Measurements from ENCODE around the gene ARHGAP42. TPM values are rescaled to one million over a fixed set of nuclear protein-coding genes. Genes with fewer than 3 reads are reported as not detected.

Gene ARHGAP42
- total RNA-seq, 1 experiment from 2014 or later: 7.1 TPM

DNA sequence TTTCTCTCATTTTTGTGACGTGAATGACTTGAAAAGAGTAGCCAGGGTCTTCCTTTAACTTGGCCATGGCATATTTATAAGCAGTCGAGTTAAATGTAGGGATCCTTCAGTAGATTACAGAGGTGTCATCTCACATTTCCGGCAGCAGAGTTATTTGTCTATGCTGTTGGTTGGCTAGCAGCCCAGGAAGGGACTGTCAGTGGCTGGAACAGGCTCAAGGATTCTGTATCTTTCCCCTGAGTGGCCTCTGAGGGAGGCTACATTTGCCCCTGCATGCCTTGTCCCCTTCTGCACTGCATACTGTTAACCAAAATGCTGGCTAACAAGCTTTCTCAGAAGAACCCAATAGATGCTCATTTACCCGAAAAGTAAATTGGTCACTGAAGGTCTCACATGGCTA, 254.9 kb downstream of the ARHGAP42 start:
- no peaks in the 10 kb centered on the region for H3K27me3 ChIP-seq (ENCODE audit: control insufficient read depth, insufficient read depth, low read length)
- TF ChIP-seq TCF7L2 (IDR thresholded peaks at IDR 0.05; ENCODE audit: low read depth, low read length) (no peak), POLR2AphosphoS5 (IDR thresholded peaks at IDR 0.05; ENCODE audit: low read depth, low read length) (no peak), SIN3A (IDR thresholded peaks at IDR 0.05; ENCODE audit: borderline replicate concordance, insufficient read depth, low read depth, low read length) (no peak)
- TF ChIP-seq, protein P1, sequence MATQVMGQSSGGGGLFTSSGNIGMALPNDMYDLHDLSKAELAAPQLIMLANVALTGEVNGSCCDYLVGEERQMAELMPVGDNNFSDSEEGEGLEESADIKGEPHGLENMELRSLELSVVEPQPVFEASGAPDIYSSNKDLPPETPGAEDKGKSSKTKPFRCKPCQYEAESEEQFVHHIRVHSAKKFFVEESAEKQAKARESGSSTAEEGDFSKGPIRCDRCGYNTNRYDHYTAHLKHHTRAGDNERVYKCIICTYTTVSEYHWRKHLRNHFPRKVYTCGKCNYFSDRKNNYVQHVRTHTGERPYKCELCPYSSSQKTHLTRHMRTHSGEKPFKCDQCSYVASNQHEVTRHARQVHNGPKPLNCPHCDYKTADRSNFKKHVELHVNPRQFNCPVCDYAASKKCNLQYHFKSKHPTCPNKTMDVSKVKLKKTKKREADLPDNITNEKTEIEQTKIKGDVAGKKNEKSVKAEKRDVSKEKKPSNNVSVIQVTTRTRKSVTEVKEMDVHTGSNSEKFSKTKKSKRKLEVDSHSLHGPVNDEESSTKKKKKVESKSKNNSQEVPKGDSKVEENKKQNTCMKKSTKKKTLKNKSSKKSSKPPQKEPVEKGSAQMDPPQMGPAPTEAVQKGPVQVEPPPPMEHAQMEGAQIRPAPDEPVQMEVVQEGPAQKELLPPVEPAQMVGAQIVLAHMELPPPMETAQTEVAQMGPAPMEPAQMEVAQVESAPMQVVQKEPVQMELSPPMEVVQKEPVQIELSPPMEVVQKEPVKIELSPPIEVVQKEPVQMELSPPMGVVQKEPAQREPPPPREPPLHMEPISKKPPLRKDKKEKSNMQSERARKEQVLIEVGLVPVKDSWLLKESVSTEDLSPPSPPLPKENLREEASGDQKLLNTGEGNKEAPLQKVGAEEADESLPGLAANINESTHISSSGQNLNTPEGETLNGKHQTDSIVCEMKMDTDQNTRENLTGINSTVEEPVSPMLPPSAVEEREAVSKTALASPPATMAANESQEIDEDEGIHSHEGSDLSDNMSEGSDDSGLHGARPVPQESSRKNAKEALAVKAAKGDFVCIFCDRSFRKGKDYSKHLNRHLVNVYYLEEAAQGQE (IDR thresholded peaks at IDR 0.05; ENCODE audit: insufficient read depth in 1 of 2, low read depth in 2 of 2, low read length in 1 of 2): no peak
- TF ChIP-seq, protein P2, sequence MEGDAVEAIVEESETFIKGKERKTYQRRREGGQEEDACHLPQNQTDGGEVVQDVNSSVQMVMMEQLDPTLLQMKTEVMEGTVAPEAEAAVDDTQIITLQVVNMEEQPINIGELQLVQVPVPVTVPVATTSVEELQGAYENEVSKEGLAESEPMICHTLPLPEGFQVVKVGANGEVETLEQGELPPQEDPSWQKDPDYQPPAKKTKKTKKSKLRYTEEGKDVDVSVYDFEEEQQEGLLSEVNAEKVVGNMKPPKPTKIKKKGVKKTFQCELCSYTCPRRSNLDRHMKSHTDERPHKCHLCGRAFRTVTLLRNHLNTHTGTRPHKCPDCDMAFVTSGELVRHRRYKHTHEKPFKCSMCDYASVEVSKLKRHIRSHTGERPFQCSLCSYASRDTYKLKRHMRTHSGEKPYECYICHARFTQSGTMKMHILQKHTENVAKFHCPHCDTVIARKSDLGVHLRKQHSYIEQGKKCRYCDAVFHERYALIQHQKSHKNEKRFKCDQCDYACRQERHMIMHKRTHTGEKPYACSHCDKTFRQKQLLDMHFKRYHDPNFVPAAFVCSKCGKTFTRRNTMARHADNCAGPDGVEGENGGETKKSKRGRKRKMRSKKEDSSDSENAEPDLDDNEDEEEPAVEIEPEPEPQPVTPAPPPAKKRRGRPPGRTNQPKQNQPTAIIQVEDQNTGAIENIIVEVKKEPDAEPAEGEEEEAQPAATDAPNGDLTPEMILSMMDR (IDR thresholded peaks at IDR 0.05): no peak
- in situ Hi-C loops (cut with HindIII; ENCODE audit: low pct_unique_long_range_greater_than_20kb, low sequenced_read_pairs) (no loop called here), intact Hi-C loops (cut with micrococcal nuclease; ENCODE audit: unreplicated experiment) (no loop called here)
- ATAC-seq (no peak), DNase-seq (ENCODE audit: low read depth, low spot score) (no peak)
- H3K9me3 ChIP-seq (ENCODE audit: control insufficient read depth, insufficient read depth, low read depth, low read length): no peaks in the 10 kb centered on the region
- no peaks in the 10 kb centered on the region for H3K4me1 ChIP-seq (ENCODE audit: control insufficient read depth, insufficient read depth, low read length)
- H3K4me3 ChIP-seq (ENCODE audit: low read depth in 2 of 2, low read length in 2 of 2): no peak overlapping the region
- H3K27ac ChIP-seq (ENCODE audit: low read length): no peak overlapping the region
- ChIA-PET POLR2A (no interaction called here), CTCF (no interaction called here)
- no TSS peak for BruUV-seq (replicated peaks)
- H3K36me3 ChIP-seq (ENCODE audit: control insufficient read depth, insufficient read depth, low read length): no peaks in the 10 kb centered on the region

DNA sequence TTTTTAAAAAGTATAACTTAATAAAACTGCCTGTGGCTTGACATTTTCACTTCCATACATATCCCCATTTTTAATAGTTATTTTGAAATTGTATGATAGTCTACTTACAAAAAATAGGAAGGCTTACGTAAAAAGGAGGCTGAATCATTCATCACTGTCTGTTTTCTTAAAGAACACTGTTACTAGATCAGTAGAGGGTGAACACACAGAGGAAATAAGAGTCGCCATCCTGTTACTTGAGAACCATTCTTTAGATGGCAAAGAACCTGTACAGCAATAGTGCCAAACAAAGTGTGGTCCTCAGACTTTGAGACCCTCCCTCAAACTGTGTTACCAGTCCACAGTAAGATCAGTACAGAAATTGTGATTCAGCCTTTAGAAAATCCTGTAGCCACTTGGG, 261.8 kb downstream of the ARHGAP42 start:
- no peak for ATAC-seq
- Histone ChIP-seq H3K4me3 (ENCODE audit: low read depth in 2 of 2, low read length in 2 of 2) (no peak overlapping the region), H3K36me3 (ENCODE audit: control insufficient read depth, insufficient read depth, low read length) (no peaks in the 10 kb centered on the region), H3K27ac (ENCODE audit: low read length) (no peak overlapping the region), H3K27me3 (ENCODE audit: control insufficient read depth, insufficient read depth, low read length) (no peaks in the 10 kb centered on the region), H3K9me3 (ENCODE audit: control insufficient read depth, insufficient read depth, low read depth, low read length) (no peaks in the 10 kb centered on the region), H3K4me1 (ENCODE audit: control insufficient read depth, insufficient read depth, low read length) (no peaks in the 10 kb centered on the region)
- CTCF ChIA-PET: no interaction called here
- no TSS peak for BruUV-seq (replicated peaks)
- in situ Hi-C loops (cut with HindIII; ENCODE audit: low pct_unique_long_range_greater_than_20kb, low sequenced_read_pairs) (no loop called here), intact Hi-C loops (cut with micrococcal nuclease; ENCODE audit: unreplicated experiment) (no loop called here)
- TF ChIP-seq, protein P1 (IDR thresholded peaks at IDR 0.05; ENCODE audit: insufficient read depth in 1 of 2, low read depth in 2 of 2, low read length in 1 of 2): no peak
- TF ChIP-seq TCF7L2 (IDR thresholded peaks at IDR 0.05; ENCODE audit: low read depth, low read length): no peak
- TF ChIP-seq, protein P2 (IDR thresholded peaks at IDR 0.05): no peak
- TF ChIP-seq POLR2AphosphoS5 (IDR thresholded peaks at IDR 0.05; ENCODE audit: low read depth, low read length): no peak
- no peak for TF ChIP-seq SIN3A (IDR thresholded peaks at IDR 0.05; ENCODE audit: borderline replicate concordance, insufficient read depth, low read depth, low read length)
- POLR2A ChIA-PET: no interaction called here
- DNase-seq (ENCODE audit: low read depth, low spot score): no peak

All from Panc1 (cell line).